Activated naive CD8-positive, alpha-beta T cell (primary cell): ENCODE data around the gene TPST2.
A peak's percentile ranks its signal among the peaks of the same experiment; 100 is the strongest.

Source experiments
- H3K27ac Mint-ChIP-seq: one replicate; pipeline ENCODE4 v1.8.0; 2021; ENCODE audit warnings: mixed read lengths
- H3K27me3 Mint-ChIP-seq: one replicate; pipeline ENCODE4 v1.8.0; 2021; ENCODE audit warnings: mixed read lengths
- H3K36me3 Mint-ChIP-seq: one replicate; pipeline ENCODE4 v1.8.0; 2021; ENCODE audit warnings: mixed read lengths
- H3K4me1 Mint-ChIP-seq: one replicate; pipeline ENCODE4 v1.8.0; 2021; ENCODE audit warnings: low read depth, mixed read lengths
- H3K4me3 Mint-ChIP-seq: one replicate; pipeline ENCODE4 v1.8.0; 2021; ENCODE audit warnings: mild to moderate bottlenecking, mixed read lengths
- H3K9me3 Mint-ChIP-seq: one replicate; pipeline ENCODE4 v1.8.0; 2021; ENCODE audit warnings: low read depth, mixed read lengths

Gene TPST2

GRCh38 chr22:26481112-26481693 lies 108.7 kb downstream of the TPST2 start:
- H3K4me3 Mint-ChIP-seq = peak overlapping the region; percentile 99
- H3K4me1 Mint-ChIP-seq = peaks cover 76% of the 10 kb centered on the region
- no peaks in the 10 kb centered on the region for H3K27me3 Mint-ChIP-seq
- peaks cover 24% of the 10 kb centered on the region for H3K36me3 Mint-ChIP-seq
- peak overlapping the region; percentile 73 for H3K27ac Mint-ChIP-seq
- H3K9me3 Mint-ChIP-seq = no peaks in the 10 kb centered on the region

- Mint-ChIP-seq H3K36me3 (peaks cover 24% of the 10 kb centered on the region), H3K27ac (no peak overlapping the region), H3K27me3 (no peaks in the 10 kb centered on the region), H3K4me3 (peak overlapping the region; percentile 99), H3K4me1 (peaks cover 70% of the 10 kb centered on the region), H3K9me3 (no peaks in the 10 kb centered on the region)
These were observed 109.4 kb downstream of the TPST2 start for GRCh38 chr22:26480611-26480932.

GRCh38 chr22:26479792-26480610 lies 109.9 kb downstream of the TPST2 start:
- peaks cover 64% of the 10 kb centered on the region for H3K4me1 Mint-ChIP-seq
- peak overlapping the region; percentile 99 for H3K4me3 Mint-ChIP-seq
- H3K9me3 Mint-ChIP-seq = no peaks in the 10 kb centered on the region
- no peaks in the 10 kb centered on the region for H3K27me3 Mint-ChIP-seq
- H3K27ac Mint-ChIP-seq = peak overlapping the region; percentile 91
- peaks cover 24% of the 10 kb centered on the region for H3K36me3 Mint-ChIP-seq

GRCh38 chr22:26479043-26479791 lies 110.7 kb downstream of the TPST2 start:
- no peaks in the 10 kb centered on the region for H3K9me3 Mint-ChIP-seq
- H3K27ac Mint-ChIP-seq = peak overlapping the region; percentile 91
- peaks cover 24% of the 10 kb centered on the region for H3K36me3 Mint-ChIP-seq
- H3K4me3 Mint-ChIP-seq = peak overlapping the region; percentile 99
- peaks cover 64% of the 10 kb centered on the region for H3K4me1 Mint-ChIP-seq
- H3K27me3 Mint-ChIP-seq = no peaks in the 10 kb centered on the region

- Mint-ChIP-seq H3K36me3 (peaks cover 21% of the 10 kb centered on the region), H3K27me3 (no peaks in the 10 kb centered on the region), H3K4me1 (peaks cover 54% of the 10 kb centered on the region), H3K4me3 (no peak overlapping the region), H3K9me3 (no peaks in the 10 kb centered on the region), H3K27ac (peak overlapping the region; percentile 72)
These were observed 112.6 kb downstream of the TPST2 start for GRCh38 chr22:26477341-26477731.

GRCh38 chr22:26476705-26477340 lies 113.1 kb downstream of the TPST2 start:
- Mint-ChIP-seq H3K27ac (no peak overlapping the region), H3K4me1 (peaks cover 49% of the 10 kb centered on the region), H3K36me3 (peaks cover 21% of the 10 kb centered on the region), H3K4me3 (no peak overlapping the region), H3K9me3 (no peaks in the 10 kb centered on the region), H3K27me3 (no peaks in the 10 kb centered on the region)

- H3K36me3 Mint-ChIP-seq = peaks cover 16% of the 10 kb centered on the region
- peaks cover 27% of the 10 kb centered on the region for H3K4me1 Mint-ChIP-seq
These were observed 115.2 kb downstream of the TPST2 start for GRCh38 chr22:26474682-26475081.

More at GRCh38 chr22:26474682-26475081, 115.2 kb downstream of the TPST2 start:
- no peak overlapping the region for H3K4me3 Mint-ChIP-seq
- no peaks in the 10 kb centered on the region for H3K27me3 Mint-ChIP-seq
- no peaks in the 10 kb centered on the region for H3K9me3 Mint-ChIP-seq
- no peak overlapping the region for H3K27ac Mint-ChIP-seq
